Liver (tissue), 9 donors: ENCODE results near the gene ITGA6. TPM values are rescaled to one million over a fixed set of nuclear protein-coding genes. Genes with fewer than 3 reads are reported as not detected.

Experiments
- DNase-seq: peaks from one replicate; pipeline ENCODE4 v3.0.0-alpha.2; 2017; ENCODE audit warnings: low spot score
- H3K27ac ChIP-seq, 2 donors: one replicate each; pipeline ENCODE4 v1.7.0; 2013; ENCODE audit warnings: inconsistent platforms in 2 of 2, low read length in 2 of 2, control low read depth in 1 of 2, low read depth in 1 of 2, mild to moderate bottlenecking in 1 of 2
- H3K27me3 ChIP-seq, 4 donors: one replicate each; pipeline versions ENCODE4 v1.6.1 to v1.7.0; 2013; ENCODE audit warnings: low read length in 3 of 4, inconsistent platforms in 1 of 4, mild to moderate bottlenecking in 1 of 4, moderate library complexity in 1 of 4; ENCODE audit not compliant: control insufficient read depth in 4 of 4, insufficient read depth in 4 of 4
- H3K36me3 ChIP-seq, 4 donors: one replicate each; pipeline versions ENCODE4 v1.6.1 to v1.7.0; 2013; ENCODE audit warnings: low read length in 3 of 4, mild to moderate bottlenecking in 3 of 4, low read depth in 1 of 4, moderate library complexity in 1 of 4; ENCODE audit not compliant: control insufficient read depth in 4 of 4, insufficient read depth in 3 of 4
- H3K4me1 ChIP-seq, 4 donors: one replicate each; pipeline versions ENCODE4 v1.6.1 to v1.7.0; 2013; ENCODE audit warnings: low read length in 3 of 4, mild to moderate bottlenecking in 3 of 4, moderate library complexity in 1 of 4; ENCODE audit not compliant: control insufficient read depth in 4 of 4, insufficient read depth in 4 of 4
- H3K4me3 ChIP-seq, 3 donors: one replicate each; pipeline versions ENCODE4 v1.6.1 to v1.7.0; 2013; ENCODE audit warnings: low read length in 3 of 3, control low read depth in 1 of 3, low read depth in 1 of 3, mild to moderate bottlenecking in 1 of 3
- H3K9ac ChIP-seq, 2 donors: one replicate each; pipeline ENCODE4 v1.7.0; 2013; ENCODE audit warnings: low read length in 2 of 2, mild to moderate bottlenecking in 2 of 2, moderate library complexity in 2 of 2, control low read depth in 1 of 2, low read depth in 1 of 2
- H3K9me3 ChIP-seq, 4 donors: one replicate each; pipeline versions ENCODE4 v1.6.1 to v1.7.0; 2013; ENCODE audit warnings: low read length in 3 of 4; ENCODE audit not compliant: control insufficient read depth in 4 of 4
- ATF3 ChIP-seq: IDR thresholded peaks from 2 replicates; pipeline ENCODE4 v1.6.1; 2016; ENCODE audit warnings: antibody characterized with exemption
- CTCF ChIP-seq: fragments of 150-350 bp; IDR thresholded peaks from 2 replicates; pipeline ENCODE4 v1.5.1; 2017; ENCODE audit warnings: improper control_type of control experiment, low read depth, low read length; ENCODE audit not compliant: missing input control
- EGR1 ChIP-seq, 2 donors: IDR thresholded peaks; 2 replicates each; pipeline ENCODE4 v1.6.1; 2016 to 2018; ENCODE audit warnings: antibody characterized with exemption in 2 of 2, low read depth in 2 of 2
- FOXA1 ChIP-seq: IDR thresholded peaks from 2 replicates; pipeline ENCODE4 v1.6.1; 2016; ENCODE audit warnings: antibody characterized with exemption
- FOXA2 ChIP-seq: IDR thresholded peaks from 2 replicates; pipeline ENCODE4 v1.6.1; 2016; ENCODE audit warnings: antibody characterized with exemption
- GABPA ChIP-seq, 2 donors: IDR thresholded peaks in 1 of 2; conservative IDR thresholded peaks in 1 of 2; 2 replicates each; pipeline ENCODE4 v1.6.1; 2016; ENCODE audit warnings: antibody characterized with exemption in 2 of 2, mild to moderate bottlenecking in 1 of 2, moderate library complexity in 1 of 2
- HNF4A ChIP-seq, 2 donors: conservative IDR thresholded peaks; 2 replicates each; pipeline ENCODE4 v1.6.1; 2016; ENCODE audit warnings: antibody characterized with exemption in 2 of 2, mild to moderate bottlenecking in 2 of 2
- HNF4G ChIP-seq: IDR thresholded peaks from 2 replicates; pipeline ENCODE4 v1.6.1; 2016; ENCODE audit warnings: antibody characterized with exemption
- JUND ChIP-seq, 2 donors: IDR thresholded peaks; 2 replicates each; pipeline ENCODE4 v1.6.1; 2016; ENCODE audit warnings: antibody characterized with exemption in 2 of 2
- MAX ChIP-seq: IDR thresholded peaks from 2 replicates; pipeline ENCODE4 v1.6.1; 2016; ENCODE audit warnings: antibody characterized with exemption
- NR2F2 ChIP-seq: IDR thresholded peaks from 2 replicates; pipeline ENCODE4 v1.6.1; 2016; ENCODE audit warnings: antibody characterized with exemption
- RAD21 ChIP-seq, 2 donors: IDR thresholded peaks; 2 replicates each; pipeline ENCODE4 v1.6.1; 2016; ENCODE audit warnings: antibody characterized with exemption in 2 of 2, mild to moderate bottlenecking in 2 of 2
- REST ChIP-seq: IDR thresholded peaks from 2 replicates; pipeline ENCODE4 v1.6.1; 2016; ENCODE audit warnings: antibody characterized with exemption, mild to moderate bottlenecking
- RXRA ChIP-seq, 2 donors: IDR thresholded peaks; 2 replicates each; pipeline ENCODE4 v1.6.1; 2017 to 2018; ENCODE audit warnings: antibody characterized with exemption in 2 of 2, mild to moderate bottlenecking in 1 of 2
- SP1 ChIP-seq: IDR thresholded peaks from 2 replicates; pipeline ENCODE4 v1.6.1; 2018; ENCODE audit warnings: antibody characterized with exemption, mild to moderate bottlenecking
- TAF1 ChIP-seq: conservative IDR thresholded peaks from 2 replicates; pipeline ENCODE4 v1.6.1; 2016; ENCODE audit warnings: antibody characterized with exemption, mild to moderate bottlenecking
- YY1 ChIP-seq: IDR thresholded peaks from 2 replicates; pipeline ENCODE4 v1.6.1; 2016; ENCODE audit warnings: antibody characterized with exemption, mild to moderate bottlenecking
- ZBTB33 ChIP-seq: IDR thresholded peaks from 2 replicates; pipeline ENCODE4 v1.6.1; 2016; ENCODE audit warnings: antibody characterized with exemption
- WGBS: extraction: QIAGEN DNeasy Blood & Tissue Kit; methylation state at CpG from one replicate; pipeline ENCODE4 v1.1.7; 2013; 5-methylcytosine and 5-hydroxymethylcytosine counted together
- polyA plus RNA-seq, 2 donors: library from polyadenylated mRNA; stranded (reverse) in 1 of 2; unstranded in 1 of 2; fragments of 200-250 nt in 1 of 2; fragments of >200 nt in 1 of 2; fragmentation: Nextera tagmentation in 1 of 2; extraction: Ambion mirVana in 1 of 2; gene quantifications; one replicate each; pipeline versions ENCODE4 v1.2.1 to v1.2.3, GENCODE V29; 2013 to 2015
- total RNA-seq, 2 donors: library from RNA; depleted of rRNA; stranded (reverse); fragments of >200 nt; gene quantifications; one replicate each; pipeline ENCODE4 v1.2.3, GENCODE V29; 2014
- donor health status: healthy.
- donor health status: healthy.
- donor health status: healthy.
- donor health status: healthy.
- donor health status: healthy.

Gene ITGA6
- total and polyA plus RNA-seq, 4 donors, result 5.8 to 21.6 (median 11.4) TPM

- no peak for DNase-seq
- Histone ChIP-seq H3K9me3 (no peaks in the 10 kb centered on the region), H3K27me3 (no peaks in the 10 kb centered on the region), H3K4me1 (no peaks in the 10 kb centered on the region), H3K4me3 (no peak overlapping the region), H3K36me3 (no peaks in the 10 kb centered on the region), H3K9ac (no peak overlapping the region), H3K27ac (no peak overlapping the region)
- TF ChIP-seq ZBTB33, result no peak
- TF ChIP-seq RAD21 (IDR thresholded peaks at IDR 0.05), result no peak
- TF ChIP-seq TAF1, result no peak
- no peak for TF ChIP-seq CTCF
- no peak for TF ChIP-seq FOXA1
- TF ChIP-seq YY1, result no peak
- no peak for TF ChIP-seq RXRA (IDR thresholded peaks at IDR 0.05)
- no peak for TF ChIP-seq FOXA2
- no peak for TF ChIP-seq HNF4A (conservative IDR thresholded peaks at IDR 0.05)
- TF ChIP-seq EGR1 (IDR thresholded peaks at IDR 0.05; ENCODE audit: low read depth in 2 of 2), result no peak
- no peak for TF ChIP-seq SP1
- TF ChIP-seq GABPA (IDR thresholded peaks at IDR 0.05 in 1 of 2, conservative IDR thresholded peaks at IDR 0.05 in 1 of 2), result no peak
- TF ChIP-seq JUND (IDR thresholded peaks at IDR 0.05), result no peak
- TF ChIP-seq NR2F2, result no peak
- TF ChIP-seq HNF4G, result no peak
- no peak for TF ChIP-seq MAX
- no peak for TF ChIP-seq REST
- WGBS, result 84% methylated on average over 1 of the region's 1 CpG
Observed at GRCh38 chr2:172404824-172405223, 22.6 kb upstream of the ITGA6 start.

- 83% methylated on average over 4 of the region's 4 CpGs for WGBS
- Histone ChIP-seq H3K36me3 (no peaks in the 10 kb centered on the region), H3K4me1 (no peaks in the 10 kb centered on the region), H3K4me3 (no peak overlapping the region), H3K27me3 (no peaks in the 10 kb centered on the region), H3K9ac (no peak overlapping the region), H3K9me3 (no peaks in the 10 kb centered on the region), H3K27ac (no peak overlapping the region)
- DNase-seq, result no peak
- TF ChIP-seq FOXA2 (no peak), NR2F2 (no peak), ATF3 (no peak), GABPA (IDR thresholded peaks at IDR 0.05 in 1 of 2, conservative IDR thresholded peaks at IDR 0.05 in 1 of 2) (no peak), SP1 (no peak), RXRA (IDR thresholded peaks at IDR 0.05) (no peak), ZBTB33 (no peak), HNF4A (conservative IDR thresholded peaks at IDR 0.05) (no peak), RAD21 (IDR thresholded peaks at IDR 0.05) (no peak), HNF4G (no peak), TAF1 (no peak), YY1 (no peak), FOXA1 (no peak), JUND (IDR thresholded peaks at IDR 0.05) (no peak), REST (no peak), MAX (no peak)
Observed at GRCh38 chr2:172405673-172406072, 21.7 kb upstream of the ITGA6 start.
